RPMI8226 (cell line): Measurements from ENCODE around the gene FAAH.

Experiments
- DNase-seq: peaks from one replicate; pipeline ENCODE4 v3.0.0-alpha.2; 2015

FAAH gene

GRCh38 chr1:46401154-46401913, 7.2 kb downstream of the FAAH start:
- DNase-seq = no peak

- DNase-seq = peak; percentile 53
These were observed 8.0 kb downstream of the FAAH start for GRCh38 chr1:46401964-46402626.

- DNase-seq = no peak
These were observed 9.8 kb downstream of the FAAH start for GRCh38 chr1:46403916-46404315.

- DNase-seq = no peak
These were observed 10.5 kb downstream of the FAAH start for GRCh38 chr1:46404482-46405196.

- no peak for DNase-seq
These were observed 11.1 kb downstream of the FAAH start for GRCh38 chr1:46405197-46405555.

GRCh38 chr1:46405724-46406123, 11.6 kb downstream of the FAAH start:
- no peak for DNase-seq

- no peak for DNase-seq
These were observed 12.9 kb downstream of the FAAH start for GRCh38 chr1:46406881-46407608.

GRCh38 chr1:46407636-46408035, 13.5 kb downstream of the FAAH start:
- DNase-seq = no peak

- no peak for DNase-seq
These were observed 14.4 kb downstream of the FAAH start for GRCh38 chr1:46408356-46409062.

GRCh38 chr1:46409063-46409372, 14.9 kb downstream of the FAAH start:
- no peak for DNase-seq

GRCh38 chr1:46410156-46411009, 16.3 kb downstream of the FAAH start:
- DNase-seq = no peak

GRCh38 chr1:46411010-46411405, 16.9 kb downstream of the FAAH start:
- no peak for DNase-seq

GRCh38 chr1:46411601-46412341, 17.7 kb downstream of the FAAH start:
- DNase-seq = no peak

GRCh38 chr1:46412893-46413595, 18.9 kb downstream of the FAAH start:
- no peak for DNase-seq

GRCh38 chr1:46413596-46413985, 19.5 kb downstream of the FAAH start:
- peak; percentile 70 for DNase-seq

- DNase-seq = no peak
These were observed 21.4 kb downstream of the FAAH start for GRCh38 chr1:46415514-46415913.

GRCh38 chr1:46418976-46419375, 24.9 kb downstream of the FAAH start:
- DNase-seq = no peak

- DNase-seq = no peak
These were observed 26.4 kb downstream of the FAAH start for GRCh38 chr1:46420533-46420915.

GRCh38 chr1:46421739-46422138, 27.6 kb downstream of the FAAH start:
- DNase-seq = no peak

GRCh38 chr1:46422261-46422871, 28.2 kb downstream of the FAAH start:
- no peak for DNase-seq
